Measurements from ENCODE around the gene LETM1.

DNA sequence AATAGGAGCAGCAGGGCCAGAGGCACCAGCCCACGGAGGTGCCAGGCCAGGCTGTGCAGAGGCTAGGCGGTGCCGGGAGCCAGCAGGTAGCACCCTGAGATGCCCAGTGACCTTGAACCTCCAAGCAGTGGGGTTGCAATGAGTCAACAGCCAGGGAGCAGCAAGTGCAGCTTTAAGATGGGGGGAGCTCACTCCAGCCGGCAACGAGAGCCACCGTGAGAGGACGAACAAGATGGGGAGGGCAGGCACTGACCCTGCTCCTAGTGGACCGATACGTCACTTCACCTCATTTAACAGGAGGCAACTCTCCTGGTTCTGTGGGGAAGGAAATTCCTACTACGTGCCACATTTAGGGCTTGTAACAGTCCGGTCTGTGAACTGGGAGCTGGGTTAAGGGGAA lies 4.8 kb downstream of the LETM1 start:
- TF ChIP-seq POLR2AphosphoS5 (IDR thresholded peaks at IDR 0.05; ENCODE audit: low read depth, low read length) (no peak), SIN3A (IDR thresholded peaks at IDR 0.05; ENCODE audit: borderline replicate concordance, insufficient read depth, low read length) (no peak), FOXP2 (optimal IDR thresholded peaks at IDR 0.05; ENCODE audit: borderline replicate concordance, extremely low read depth, extremely low read length, insufficient read depth) (no peak), TAF1 (IDR thresholded peaks at IDR 0.05; ENCODE audit: borderline replicate concordance, insufficient read depth, low read length) (no peak)
- TF ChIP-seq, protein P1, sequence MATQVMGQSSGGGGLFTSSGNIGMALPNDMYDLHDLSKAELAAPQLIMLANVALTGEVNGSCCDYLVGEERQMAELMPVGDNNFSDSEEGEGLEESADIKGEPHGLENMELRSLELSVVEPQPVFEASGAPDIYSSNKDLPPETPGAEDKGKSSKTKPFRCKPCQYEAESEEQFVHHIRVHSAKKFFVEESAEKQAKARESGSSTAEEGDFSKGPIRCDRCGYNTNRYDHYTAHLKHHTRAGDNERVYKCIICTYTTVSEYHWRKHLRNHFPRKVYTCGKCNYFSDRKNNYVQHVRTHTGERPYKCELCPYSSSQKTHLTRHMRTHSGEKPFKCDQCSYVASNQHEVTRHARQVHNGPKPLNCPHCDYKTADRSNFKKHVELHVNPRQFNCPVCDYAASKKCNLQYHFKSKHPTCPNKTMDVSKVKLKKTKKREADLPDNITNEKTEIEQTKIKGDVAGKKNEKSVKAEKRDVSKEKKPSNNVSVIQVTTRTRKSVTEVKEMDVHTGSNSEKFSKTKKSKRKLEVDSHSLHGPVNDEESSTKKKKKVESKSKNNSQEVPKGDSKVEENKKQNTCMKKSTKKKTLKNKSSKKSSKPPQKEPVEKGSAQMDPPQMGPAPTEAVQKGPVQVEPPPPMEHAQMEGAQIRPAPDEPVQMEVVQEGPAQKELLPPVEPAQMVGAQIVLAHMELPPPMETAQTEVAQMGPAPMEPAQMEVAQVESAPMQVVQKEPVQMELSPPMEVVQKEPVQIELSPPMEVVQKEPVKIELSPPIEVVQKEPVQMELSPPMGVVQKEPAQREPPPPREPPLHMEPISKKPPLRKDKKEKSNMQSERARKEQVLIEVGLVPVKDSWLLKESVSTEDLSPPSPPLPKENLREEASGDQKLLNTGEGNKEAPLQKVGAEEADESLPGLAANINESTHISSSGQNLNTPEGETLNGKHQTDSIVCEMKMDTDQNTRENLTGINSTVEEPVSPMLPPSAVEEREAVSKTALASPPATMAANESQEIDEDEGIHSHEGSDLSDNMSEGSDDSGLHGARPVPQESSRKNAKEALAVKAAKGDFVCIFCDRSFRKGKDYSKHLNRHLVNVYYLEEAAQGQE (IDR thresholded peaks at IDR 0.05; ENCODE audit: insufficient read depth in 1 of 2, low read depth in 2 of 2, low read length in 2 of 2): no peak

Data from PFSK-1 (cell line).